NCI-H1694 (cell line): Measurements from ENCODE around the gene TK2.
"Not testable (repeated sequence)": the region's sequence is repeated elsewhere in the genome, so short reads cannot be mapped to it uniquely, and the experiment has no call there.

ENCODE experiments used
- DNase-seq: peaks from one replicate; lab custom pipeline; 2025; lab: John Stamatoyannopoulos, UW

TK2 gene

DNA sequence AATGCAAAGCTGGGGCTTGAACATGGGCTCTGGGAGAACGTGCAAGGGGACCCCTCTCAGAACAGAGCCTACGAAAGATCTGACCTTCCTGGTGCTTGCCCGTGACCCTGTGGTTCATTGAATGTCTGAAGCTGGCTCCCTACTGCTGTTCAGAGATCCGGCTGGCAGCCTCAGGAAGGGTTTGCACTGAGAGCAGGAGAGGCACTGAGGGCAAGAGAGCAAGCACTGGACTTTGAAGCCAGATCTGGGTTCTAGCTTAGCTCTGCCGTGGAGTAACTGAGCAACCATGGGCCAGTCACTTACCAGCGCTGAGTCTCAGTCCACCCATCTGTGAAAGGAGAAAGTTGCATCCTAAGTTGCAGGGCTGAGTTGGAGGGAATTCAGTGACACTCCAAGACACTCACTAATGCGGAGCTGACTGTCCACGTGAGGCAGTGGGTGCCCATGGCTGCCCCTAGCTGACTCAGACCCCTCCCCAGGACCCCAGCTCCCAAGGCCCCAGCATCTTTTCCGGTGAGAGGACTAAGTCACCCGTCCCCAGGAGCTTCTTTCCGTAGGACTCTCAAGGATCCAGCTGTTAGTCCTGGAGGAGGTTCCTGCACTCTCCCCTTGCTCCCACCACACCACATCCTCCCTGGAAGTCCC, 81.5 kb downstream of the TK2 start:
- no peak for DNase-seq

- no peak for DNase-seq
Measured at GRCh38 chr16:66467611-66468010, 82.3 kb downstream of the TK2 start.

DNA sequence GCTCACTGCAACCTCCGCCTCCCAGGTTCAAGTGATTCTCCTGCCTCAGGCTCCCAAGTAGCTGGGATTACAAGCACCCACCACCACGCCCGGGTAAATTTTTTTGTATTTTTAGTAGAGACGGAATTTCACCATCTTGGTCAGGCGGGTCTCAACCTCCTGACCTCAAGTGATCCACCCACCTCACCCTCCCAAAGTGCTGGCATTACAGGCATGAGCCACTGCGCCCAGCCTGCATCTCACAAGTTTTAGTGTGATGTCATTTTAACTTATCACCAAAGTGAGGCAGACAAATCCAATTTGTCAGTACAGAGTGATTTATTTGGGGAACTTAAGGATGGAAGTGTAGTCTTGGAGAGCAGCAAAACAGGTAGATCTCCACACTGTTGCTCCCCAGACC, 83.3 kb downstream of the TK2 start:
- not testable (repeated sequence) for DNase-seq

DNA sequence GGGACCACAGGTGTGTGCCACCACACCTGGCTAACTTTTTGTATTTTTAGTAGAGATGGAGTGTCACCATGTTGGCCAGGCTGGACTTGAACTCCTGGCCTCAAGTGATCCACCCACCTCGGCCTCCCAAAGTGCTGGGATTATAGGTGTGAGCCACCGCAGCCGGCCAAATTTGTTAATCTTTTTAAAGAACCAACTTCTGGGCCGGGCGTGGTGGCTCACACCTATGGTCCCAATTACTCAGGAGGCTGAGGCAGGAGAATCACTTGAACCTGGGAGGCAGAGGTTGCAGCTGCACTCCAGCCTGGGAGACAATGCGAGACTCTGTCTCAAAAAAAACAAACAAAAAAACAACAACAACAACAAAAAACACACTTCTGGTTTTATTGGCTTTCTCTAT, 84.0 kb downstream of the TK2 start:
- DNase-seq = not testable (repeated sequence)

- no peak for DNase-seq
Measured at GRCh38 chr16:66462912-66463311, 87.0 kb downstream of the TK2 start.

DNA sequence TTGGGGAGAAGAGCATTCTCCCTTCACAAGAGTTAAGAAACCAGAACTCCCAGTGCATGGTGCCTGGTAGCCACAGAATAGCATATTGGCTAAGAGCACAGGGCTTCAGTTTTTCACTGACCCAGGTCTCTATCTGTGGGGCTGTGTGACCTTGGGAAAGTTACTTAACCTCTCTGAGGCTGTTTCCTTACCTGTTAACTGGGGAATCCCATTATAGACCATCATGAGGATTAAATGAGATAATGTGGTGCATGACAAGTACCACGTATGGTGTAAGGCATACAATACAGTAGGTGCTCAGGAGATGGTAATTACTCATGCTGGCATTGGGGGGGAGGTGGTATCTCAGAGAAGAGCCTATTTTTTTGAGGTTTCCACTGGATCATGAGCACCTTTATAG, 89.2 kb downstream of the TK2 start:
- DNase-seq = no peak

DNA sequence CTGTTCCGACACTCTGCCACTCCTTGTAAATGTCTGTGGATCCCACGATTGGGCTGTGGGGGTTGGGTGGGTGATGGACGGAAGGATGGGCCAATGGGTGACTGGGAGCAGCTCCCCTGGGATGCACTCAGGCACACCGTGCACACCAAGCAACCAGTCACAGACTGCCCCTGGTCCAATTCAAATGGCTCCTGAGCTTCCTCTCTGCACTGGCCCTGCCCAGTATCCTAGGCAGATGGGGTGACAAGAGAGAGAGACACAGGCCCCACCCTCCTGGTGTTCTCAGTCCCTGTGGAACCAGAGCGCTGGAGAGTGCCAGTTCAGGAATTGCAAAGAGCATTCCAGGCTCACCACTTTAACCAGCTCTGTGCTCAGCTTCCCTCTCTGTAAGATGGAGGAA, 90.0 kb downstream of the TK2 start:
- peak; percentile 73 for DNase-seq

DNA sequence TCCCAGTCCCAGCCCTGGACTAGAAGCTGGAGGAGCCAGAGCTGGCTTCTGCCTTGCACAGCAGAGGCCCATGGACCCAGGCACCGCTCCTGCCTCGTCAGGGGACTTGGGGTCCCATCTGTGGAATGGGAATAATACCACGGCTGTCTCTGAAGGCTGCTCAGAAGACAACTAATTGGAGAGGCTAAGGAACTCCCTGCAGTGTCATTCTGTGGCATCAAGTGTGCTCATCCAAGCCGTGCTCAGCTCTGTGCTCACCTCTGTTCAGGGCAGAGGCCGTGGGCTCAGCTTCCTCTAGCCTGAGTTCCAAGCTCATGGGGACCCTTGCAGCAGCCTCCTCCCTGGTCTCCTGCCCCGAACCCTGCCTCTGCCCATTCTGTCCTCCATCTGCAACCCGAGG, 91.1 kb downstream of the TK2 start:
- DNase-seq = no peak

DNA sequence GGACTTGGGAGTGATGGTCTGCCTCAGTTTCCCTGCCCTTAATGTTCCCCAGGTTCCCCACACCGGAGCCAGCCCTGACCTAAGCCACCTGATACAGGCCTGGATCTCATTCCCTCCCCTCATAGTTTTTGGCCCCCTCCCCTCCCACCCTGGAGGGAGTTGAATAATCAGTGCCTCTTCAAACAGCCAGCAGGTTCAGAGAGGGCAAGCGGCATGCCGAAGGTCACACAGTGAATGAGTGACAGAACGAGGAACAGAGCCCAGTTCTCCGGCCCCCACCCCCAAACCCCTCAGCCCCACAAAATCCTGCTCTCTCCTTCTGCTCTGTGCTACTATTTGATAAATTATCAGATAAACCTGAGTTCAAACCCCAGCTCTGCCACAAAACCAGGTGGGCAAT, 91.6 kb downstream of the TK2 start:
- no peak for DNase-seq
